Neuronal stem cell (in vitro differentiated cells): ENCODE results near the gene HAGHL.
"Not testable (repeated sequence)": the region's sequence is repeated elsewhere in the genome, so short reads cannot be mapped to it uniquely, and the experiment has no call there.

Experiments used
- DNase-seq: peaks from one replicate; pipeline ENCODE4 v3.0.0-alpha.2; 2013; ENCODE audit warnings: low spot score
- H2AFZ ChIP-seq: one replicate; pipeline ENCODE4 v1.6.1; 2013; ENCODE audit warnings: mild to moderate bottlenecking, low read length, inconsistent platforms
- H2AK5ac ChIP-seq: 2 replicates; pipeline ENCODE4 v1.6.1; 2013; ENCODE audit warnings: low read depth, mild to moderate bottlenecking, inconsistent platforms, low read length, moderate library complexity, mixed read lengths
- H2BK120ac ChIP-seq: 2 replicates; pipeline ENCODE4 v1.6.1; 2013; ENCODE audit warnings: low read depth, mild to moderate bottlenecking, inconsistent platforms, low read length, moderate library complexity, mixed read lengths
- H2BK12ac ChIP-seq: one replicate; pipeline ENCODE4 v1.6.1; 2013; ENCODE audit warnings: low read length, inconsistent platforms
- H2BK15ac ChIP-seq: 2 replicates; pipeline ENCODE4 v1.6.1; 2013; ENCODE audit warnings: mild to moderate bottlenecking, low read length, inconsistent platforms, mixed read lengths
- H2BK5ac ChIP-seq: one replicate; pipeline ENCODE4 v1.6.1; 2013; ENCODE audit warnings: inconsistent platforms, mild to moderate bottlenecking, low read length, moderate library complexity
- H3K14ac ChIP-seq: one replicate; pipeline ENCODE4 v1.6.1; 2013; ENCODE audit warnings: low read length, inconsistent platforms
- H3K18ac ChIP-seq: 2 replicates; pipeline ENCODE4 v1.6.1; 2013; ENCODE audit warnings: low read length, inconsistent platforms
- H3K23ac ChIP-seq: 2 replicates; pipeline ENCODE4 v1.6.1; 2013; ENCODE audit warnings: low read depth, mild to moderate bottlenecking, mixed read lengths, low read length, inconsistent platforms; ENCODE audit not compliant: poor library complexity
- H3K27ac ChIP-seq: replicated peaks from 3 replicates; pipeline ENCODE4 v1.5.1; 2013; ENCODE audit warnings: low read length, inconsistent platforms
- H3K27me3 ChIP-seq, 3 experiments: 2 replicates each; pipeline ENCODE4 v1.6.1; 2013; ENCODE audit warnings: low read length in 3 of 3, mild to moderate bottlenecking in 2 of 3, inconsistent platforms in 1 of 3, low read depth in 1 of 3, mixed read lengths in 1 of 3, moderate library complexity in 1 of 3; ENCODE audit not compliant: control insufficient read depth in 3 of 3, insufficient read depth in 3 of 3
- H3K36me3 ChIP-seq, 2 donors: replicated peaks in 1 of 2; 2 replicates each; pipeline ENCODE4 v1.6.1; 2013; ENCODE audit warnings: low read length in 2 of 2; ENCODE audit not compliant: control insufficient read depth in 2 of 2, insufficient read depth in 2 of 2
- H3K4ac ChIP-seq: 2 replicates; pipeline ENCODE4 v1.6.1; 2013; ENCODE audit warnings: inconsistent platforms, mild to moderate bottlenecking, low read length, moderate library complexity
- H3K4me1 ChIP-seq, 2 donors: 1 replicate in 1 of 2; 2 replicates in 1 of 2; pipeline ENCODE4 v1.6.1; 2013; ENCODE audit warnings: low read length in 2 of 2, low read depth in 1 of 2; ENCODE audit not compliant: control insufficient read depth in 2 of 2, insufficient read depth in 1 of 2
- H3K4me2 ChIP-seq: one replicate; pipeline ENCODE4 v1.6.1; 2013; ENCODE audit warnings: mild to moderate bottlenecking, low read length, inconsistent platforms; ENCODE audit not compliant: insufficient read depth, poor library complexity, severe bottlenecking
- H3K4me3 ChIP-seq, 2 donors: 2 replicates each; pipeline ENCODE4 v1.5.1; 2013; ENCODE audit warnings: low read length in 2 of 2, mild to moderate bottlenecking in 2 of 2, inconsistent platforms in 1 of 2, moderate library complexity in 1 of 2
- H3K79me1 ChIP-seq: one replicate; pipeline ENCODE4 v1.6.1; 2013; ENCODE audit warnings: low read depth, mild to moderate bottlenecking, inconsistent platforms, low read length, moderate library complexity
- H3K9ac ChIP-seq: one replicate; pipeline ENCODE4 v1.6.1; 2013; ENCODE audit warnings: mild to moderate bottlenecking, low read depth, low read length, inconsistent platforms; ENCODE audit not compliant: poor library complexity
- H3K9me3 ChIP-seq, 2 donors: replicated peaks in 1 of 2; 2 replicates each; pipeline versions ENCODE3 to v1.6.1; 2013; ENCODE audit warnings: low read length in 2 of 2, mild to moderate bottlenecking in 2 of 2, inconsistent platforms in 1 of 2, low read depth in 1 of 2, mixed read lengths in 1 of 2, moderate library complexity in 1 of 2; ENCODE audit not compliant: control insufficient read depth in 2 of 2, insufficient read depth in 1 of 2
- H4K8ac ChIP-seq: one replicate; pipeline ENCODE4 v1.6.1; 2013; ENCODE audit warnings: low read depth, mild to moderate bottlenecking, inconsistent platforms, low read length, moderate library complexity
- H4K91ac ChIP-seq: one replicate; pipeline ENCODE4 v1.6.1; 2013; ENCODE audit warnings: low read length, low read depth, mild to moderate bottlenecking, inconsistent platforms; ENCODE audit not compliant: poor library complexity
- WGBS, 2 donors: extraction: QIAGEN DNeasy Blood & Tissue Kit; methylation state at CpG; one replicate each; pipeline ENCODE4 v1.1.7; 2013; ENCODE audit warnings: missing lambda C conversion rate in 2 of 2, mixed read lengths in 1 of 2; ENCODE audit not compliant: insufficient read length in 2 of 2, insufficient replicate concordance in 1 of 2; ENCODE audit errors: extremely low coverage in 2 of 2; 5-methylcytosine and 5-hydroxymethylcytosine counted together

HAGHL gene

GRCh38 chr16:772959-773358, 46.1 kb downstream of the HAGHL start:
- H4K8ac ChIP-seq: no peak overlapping the region
- no peak overlapping the region for H2BK5ac ChIP-seq
- H2BK15ac ChIP-seq: no peak overlapping the region
- no peak overlapping the region for H3K4me3 ChIP-seq
- no peak overlapping the region for H3K18ac ChIP-seq
- peaks cover 0 to 19% (median 0%) of the 10 kb centered on the region in 3 experiments for H3K27me3 ChIP-seq
- peaks cover 3 to 10% of the 10 kb centered on the region in 2 donors for H3K4me1 ChIP-seq
- no peak overlapping the region for H3K14ac ChIP-seq
- no peak overlapping the region for H3K4me2 ChIP-seq
- H3K9me3 ChIP-seq: no peaks in the 10 kb centered on the region
- no CpG with 5 or more reads among the region's 18 CpGs for WGBS, 2 donors
- H4K91ac ChIP-seq: no peak overlapping the region
- H2AK5ac ChIP-seq: peak overlapping the region; percentile 92
- no peaks in the 10 kb centered on the region for H3K36me3 ChIP-seq
- no peak overlapping the region for H2AFZ ChIP-seq
- H2BK120ac ChIP-seq: no peak overlapping the region
- H3K79me1 ChIP-seq: peaks cover 2% of the 10 kb centered on the region
- H3K23ac ChIP-seq: no peak overlapping the region
- H3K9ac ChIP-seq: peak overlapping the region; percentile 60
- H3K27ac ChIP-seq: no peak overlapping the region
- H3K4ac ChIP-seq: no peak overlapping the region
- DNase-seq: no peak
- H2BK12ac ChIP-seq: no peak overlapping the region

- Histone ChIP-seq H3K27me3 (peaks cover 0 to 28% (median 0%) of the 10 kb centered on the region in 3 experiments), H3K9me3 (peaks cover 0 to 1% of the 10 kb centered on the region in 2 donors), H2AK5ac (peak overlapping the region; percentile 94), H3K4ac (no peak overlapping the region), H4K91ac (no peak overlapping the region), H3K14ac (peak overlapping the region; percentile 38), H2BK15ac (peak overlapping the region; percentile 75), H3K18ac (no peak overlapping the region), H2BK120ac (no peak overlapping the region), H3K9ac (no peak overlapping the region), H4K8ac (no peak overlapping the region), H3K4me3 (no peak overlapping the region), H3K4me2 (no peak overlapping the region), H2BK12ac (peak overlapping the region; percentile 10), H2AFZ (no peak overlapping the region), H2BK5ac (peak overlapping the region; percentile 53), H3K79me1 (no peaks in the 10 kb centered on the region), H3K23ac (peak overlapping the region; percentile 65), H3K4me1 (peaks cover 2 to 3% of the 10 kb centered on the region in 2 donors), H3K36me3 (no peaks in the 10 kb centered on the region), H3K27ac (no peak overlapping the region)
- no peak for DNase-seq
- no CpG with 5 or more reads among the region's 46 CpGs for WGBS, 2 donors
Measured at GRCh38 chr16:774086-775001, 47.4 kb downstream of the HAGHL start.

DNA sequence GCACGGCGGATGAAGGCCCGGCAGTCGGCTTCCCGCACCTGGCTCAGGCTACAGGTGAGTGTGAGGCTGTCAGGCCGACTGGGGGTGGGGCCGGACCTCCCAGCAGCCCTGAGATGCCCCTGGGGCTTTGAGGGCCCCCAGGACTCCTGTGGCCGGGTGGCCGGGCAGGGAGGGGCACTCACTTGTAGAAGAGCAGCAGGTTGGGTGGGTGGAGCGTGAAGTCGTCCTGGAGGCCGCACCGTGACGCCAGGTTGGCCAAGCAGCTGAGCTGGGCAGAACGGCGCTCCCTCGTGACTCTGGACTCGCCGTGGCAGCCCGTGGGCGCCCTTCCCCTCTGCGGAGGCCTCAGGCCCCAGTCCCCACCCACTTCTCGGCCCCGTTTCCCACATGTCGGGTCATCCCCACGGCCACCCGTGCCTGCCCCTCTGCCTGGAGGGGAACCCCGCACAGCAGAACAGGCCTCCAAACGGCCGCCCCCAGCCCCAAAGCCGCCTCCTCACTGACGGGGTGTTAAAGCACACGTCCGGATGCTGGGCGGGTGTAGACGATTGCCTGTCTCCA, 48.4 kb downstream of the HAGHL start:
- H2BK12ac ChIP-seq: peak overlapping the region; percentile 41
- H3K4ac ChIP-seq: no peak overlapping the region
- peak overlapping the region; percentile 38 for H3K14ac ChIP-seq
- peak overlapping the region; percentile 64 for H3K18ac ChIP-seq
- no peak overlapping the region for H3K4me2 ChIP-seq
- H2BK5ac ChIP-seq: peak overlapping the region; percentile 53
- H3K23ac ChIP-seq: peak overlapping the region; percentile 73
- H3K27ac ChIP-seq: no peak overlapping the region
- DNase-seq: no peak
- H2AFZ ChIP-seq: no peak overlapping the region
- no peak overlapping the region for H4K91ac ChIP-seq
- H2BK15ac ChIP-seq: peak overlapping the region; percentile 97
- H3K79me1 ChIP-seq: no peaks in the 10 kb centered on the region
- no CpG with 5 or more reads among the region's 36 CpGs for WGBS, 2 donors
- H2AK5ac ChIP-seq: peak overlapping the region; percentile 63
- H3K9ac ChIP-seq: no peak overlapping the region
- no peak overlapping the region for H2BK120ac ChIP-seq
- no peak overlapping the region for H4K8ac ChIP-seq
- peaks cover 0 to 3% of the 10 kb centered on the region in 2 donors for H3K4me1 ChIP-seq
- peaks cover 0 to 1% of the 10 kb centered on the region in 2 donors for H3K9me3 ChIP-seq
- H3K36me3 ChIP-seq: no peaks in the 10 kb centered on the region
- peaks cover 0 to 33% (median under 1%) of the 10 kb centered on the region in 3 experiments for H3K27me3 ChIP-seq
- H3K4me3 ChIP-seq: no peak overlapping the region

DNA sequence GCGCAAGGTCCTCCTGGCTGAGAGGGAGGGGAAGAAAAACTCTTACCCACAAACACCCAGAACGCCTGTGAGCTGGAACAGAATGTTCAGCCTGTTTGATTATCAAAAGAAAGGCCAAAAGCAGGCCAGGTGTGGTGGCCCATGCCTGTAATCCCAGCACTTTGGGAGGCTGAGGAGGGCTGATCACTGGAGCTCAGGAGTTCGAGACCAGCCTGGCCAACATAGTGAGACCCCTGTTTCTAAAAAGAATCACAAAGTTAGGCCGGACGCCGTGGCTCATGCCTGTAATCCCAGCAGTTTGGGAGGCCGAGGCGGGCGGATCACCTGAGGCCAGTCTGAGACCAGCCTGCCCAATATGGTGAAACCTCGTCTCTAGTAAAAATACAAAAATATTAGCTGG, 49.4 kb downstream of the HAGHL start:
- not testable (repeated sequence) for H3K4me3 ChIP-seq, H2AK5ac ChIP-seq, H3K36me3 ChIP-seq, H3K27ac ChIP-seq, H3K9ac ChIP-seq, H2BK12ac ChIP-seq, H3K79me1 ChIP-seq, H2BK120ac ChIP-seq, H3K4me2 ChIP-seq, H3K23ac ChIP-seq, H3K4me1 ChIP-seq, H3K14ac ChIP-seq, H3K4ac ChIP-seq, H2BK5ac ChIP-seq, H4K8ac ChIP-seq, H3K18ac ChIP-seq, DNase-seq, H4K91ac ChIP-seq, H3K9me3 ChIP-seq, H2AFZ ChIP-seq
- WGBS, 2 donors: no CpG with 5 or more reads among the region's 10 CpGs
- Histone ChIP-seq H2BK15ac (peak overlapping the region; percentile 97), H3K27me3 (peaks cover 0 to 43% (median 3%) of the 10 kb centered on the region in 3 experiments)
